HL-60 (cell line): ENCODE measurements around the gene BMPER.

Experiments
- DNase-seq, 2 experiments: peaks; one replicate each; pipeline ENCODE4 v3.0.0-alpha.2; 2010 to 2020; ENCODE audit warnings: low read depth in 1 of 2, low spot score in 1 of 2
- H3K27ac ChIP-seq: fragments of 250-450 bp; sonication (Bioruptor Pico); replicated peaks from 2 replicates; pipeline ENCODE4 v1.5.1; 2020; ENCODE audit warnings: mild to moderate bottlenecking, moderate library complexity
- H3K27me3 ChIP-seq: fragments of 250-450 bp; sonication (Bioruptor Pico); 2 replicates; pipeline ENCODE4 v1.5.1; 2021; ENCODE audit warnings: mild to moderate bottlenecking, moderate library complexity; ENCODE audit not compliant: insufficient read depth, poor library complexity, severe bottlenecking
- H3K4me3 ChIP-seq: replicated peaks from 2 replicates; pipeline ENCODE4 v1.5.1; 2011; ENCODE audit warnings: mild to moderate bottlenecking, control low read depth, low read length; ENCODE audit not compliant: insufficient read depth
- CTCF ChIP-seq: IDR thresholded peaks from one replicate; pipeline ENCODE4 v1.5.1; 2011; ENCODE audit warnings: low read length, control low read depth, inconsistent platforms; ENCODE audit not compliant: insufficient read depth
- GABPA ChIP-seq: IDR thresholded peaks from 2 replicates; pipeline ENCODE4 v1.6.1; 2012; ENCODE audit warnings: low read depth
- POLR2AphosphoS5 ChIP-seq: IDR thresholded peaks from 2 replicates; pipeline ENCODE4 v1.6.1; 2012; ENCODE audit warnings: low read depth
- REST ChIP-seq: IDR thresholded peaks from 2 replicates; pipeline ENCODE4 v1.6.1; 2012; ENCODE audit warnings: low read depth; ENCODE audit not compliant: insufficient replicate concordance
- SPI1 ChIP-seq: IDR thresholded peaks from 2 replicates; pipeline ENCODE4 v1.6.1; 2012; ENCODE audit warnings: low read depth, mild to moderate bottlenecking, borderline replicate concordance

Gene BMPER

GRCh38 chr7:34074421-34074820, 169.1 kb downstream of the BMPER start:
- no peak overlapping the region for H3K4me3 ChIP-seq
- peaks cover 7% of the 10 kb centered on the region for H3K27me3 ChIP-seq
- TF ChIP-seq CTCF (no peak), GABPA (no peak), SPI1 (no peak), REST (no peak), POLR2AphosphoS5 (no peak)
- H3K27ac ChIP-seq: no peak overlapping the region
- DNase-seq: no peak

GRCh38 chr7:34075523-34076370, 170.4 kb downstream of the BMPER start:
- DNase-seq: no peak
- H3K27ac ChIP-seq: no peak overlapping the region
- peaks cover 7% of the 10 kb centered on the region for H3K27me3 ChIP-seq
- no peak for TF ChIP-seq GABPA
- H3K4me3 ChIP-seq: no peak overlapping the region

GRCh38 chr7:34077168-34077567, 171.8 kb downstream of the BMPER start:
- Histone ChIP-seq H3K27ac (no peak overlapping the region), H3K4me3 (no peak overlapping the region), H3K27me3 (no peaks in the 10 kb centered on the region)
- TF ChIP-seq POLR2AphosphoS5 (no peak), GABPA (no peak)
- DNase-seq: no peak

GRCh38 chr7:34078864-34079263, 173.5 kb downstream of the BMPER start:
- no peak for DNase-seq
- no peak for TF ChIP-seq GABPA
- TF ChIP-seq REST: no peak
- no peak for TF ChIP-seq CTCF
- TF ChIP-seq POLR2AphosphoS5: no peak

GRCh38 chr7:34080513-34080912, 175.2 kb downstream of the BMPER start:
- no peak overlapping the region for H3K4me3 ChIP-seq
- TF ChIP-seq REST: no peak
- H3K27ac ChIP-seq: no peak overlapping the region
- DNase-seq: no peak
- H3K27me3 ChIP-seq: no peaks in the 10 kb centered on the region

More at GRCh38 chr7:34078864-34079263, 173.5 kb downstream of the BMPER start:
- no peak overlapping the region for H3K4me3 ChIP-seq
- H3K27ac ChIP-seq: no peak overlapping the region
- no peaks in the 10 kb centered on the region for H3K27me3 ChIP-seq
